HepG2 (cell line): ENCODE data around the gene ARL16. TPM values are rescaled to one million over a fixed set of nuclear protein-coding genes. Genes with fewer than 3 reads are reported as not detected.

Experiments used
- AHR ChIP-seq: IDR thresholded peaks from 2 replicates; pipeline ENCODE4 v1.6.1; 2018; ENCODE audit warnings: missing genetic modification reagents, missing compliant biosample characterization
- BRD4 ChIP-seq: sonication (generic); formaldehyde crosslinking; IDR thresholded peaks from 2 replicates; pipeline ENCODE4 v1.4.0; 2020; ENCODE audit warnings: missing genetic modification reagents
- DPF2 ChIP-seq: sonication (generic); formaldehyde crosslinking; IDR thresholded peaks from 2 replicates; pipeline ENCODE4 v1.4.0; 2020; ENCODE audit warnings: mild to moderate bottlenecking, low read depth, missing genetic modification reagents, borderline replicate concordance
- ELF1 ChIP-seq: sonication (generic); formaldehyde crosslinking; IDR thresholded peaks from 2 replicates; pipeline ENCODE4 v1.4.0; 2020; ENCODE audit warnings: missing genetic modification reagents
- FLYWCH1 ChIP-seq: sonication (generic); formaldehyde crosslinking; IDR thresholded peaks from 2 replicates; pipeline ENCODE4 v1.8.1; 2023; ENCODE audit warnings: mild to moderate bottlenecking, missing genetic modification reagents
- HNRNPLL ChIP-seq: fragments of 200-400 bp; formaldehyde crosslinking; IDR thresholded peaks from 2 replicates; pipeline ENCODE4 v1.6.1; 2017; ENCODE audit warnings: mild to moderate bottlenecking, low read depth, low read length; ENCODE audit not compliant: poor library complexity, severe bottlenecking
- HOXD1 ChIP-seq: sonication (generic); formaldehyde crosslinking; IDR thresholded peaks from 2 replicates; pipeline ENCODE4 v1.5.0; 2020; ENCODE audit warnings: missing genetic modification reagents
- MAFF ChIP-seq: IDR thresholded peaks from 2 replicates; pipeline ENCODE4 v1.6.1; 2011; ENCODE audit warnings: low read depth, low read length, improper control_type of control experiment
- MED1 ChIP-seq: sonication (generic); formaldehyde crosslinking; IDR thresholded peaks from 2 replicates; pipeline ENCODE4 v1.4.0; 2020; ENCODE audit warnings: missing genetic modification reagents
- MED13 ChIP-seq: sonication (generic); formaldehyde crosslinking; IDR thresholded peaks from 2 replicates; pipeline ENCODE4 v1.5.0; 2020; ENCODE audit warnings: missing genetic modification reagents
- MNT ChIP-seq: fragments of 450-650 bp; IDR thresholded peaks from 2 replicates; pipeline ENCODE4 v1.6.1; 2016
- NBN ChIP-seq: fragments of 450-650 bp; conservative IDR thresholded peaks from 2 replicates; pipeline ENCODE4 v1.6.1; 2017
- PRDM10 ChIP-seq: sonication (generic); formaldehyde crosslinking; IDR thresholded peaks from 2 replicates; pipeline ENCODE4 v1.4.0; 2020; ENCODE audit warnings: low read depth, missing genetic modification reagents
- TEAD2 ChIP-seq: sonication (generic); formaldehyde crosslinking; IDR thresholded peaks from 2 replicates; pipeline ENCODE4 v1.9.0; 2021; ENCODE audit warnings: missing genetic modification reagents
- THRA ChIP-seq: sonication (generic); formaldehyde crosslinking; IDR thresholded peaks from 2 replicates; pipeline ENCODE4 v1.4.0; 2020; ENCODE audit warnings: missing genetic modification reagents, borderline replicate concordance
- ZMAT3 ChIP-seq: sonication (generic); formaldehyde crosslinking; conservative IDR thresholded peaks from 2 replicates; pipeline ENCODE4 v1.7.0; 2021; ENCODE audit warnings: missing genetic modification reagents
- ZMAT5 ChIP-seq: sonication (generic); formaldehyde crosslinking; IDR thresholded peaks from 2 replicates; pipeline ENCODE4 v1.5.0; 2020; ENCODE audit warnings: mild to moderate bottlenecking, low read depth, missing genetic modification reagents, borderline replicate concordance
- ZNF235 ChIP-seq: sonication (generic); formaldehyde crosslinking; IDR thresholded peaks from 2 replicates; pipeline ENCODE4 v1.8.1; 2023; ENCODE audit warnings: mild to moderate bottlenecking, missing genetic modification reagents, borderline replicate concordance
- ZNF264 ChIP-seq: sonication (generic); formaldehyde crosslinking; IDR thresholded peaks from 2 replicates; pipeline ENCODE4 v1.4.0; 2020; ENCODE audit warnings: missing genetic modification reagents
- ZNF580 ChIP-seq: IDR thresholded peaks from 2 replicates; pipeline ENCODE4 v1.6.1; 2016; ENCODE audit warnings: low read depth, borderline replicate concordance
- ZNF639 ChIP-seq: conservative IDR thresholded peaks from 2 replicates; pipeline ENCODE4 v1.6.1; 2018; ENCODE audit warnings: missing genetic modification reagents
- polyA plus RNA-seq, 8 experiments: library from polyadenylated mRNA; depleted of rRNA in 3 of 8; stranded (reverse) in 7 of 8; unstranded in 1 of 8; fragments of >200 nt; fragmentation: Illumina TruSeq in 4 of 8; extraction: Trizol in 4 of 8; gene quantifications; 2 replicates each; pipeline versions ENCODE4 v1.2.1 to v1.2.3, GENCODE V29; 2011 to 2016; ENCODE audit warnings: low read depth in 4 of 8, missing spikeins in 1 of 8, mixed read lengths in 1 of 8; ENCODE audit not compliant: insufficient read depth in 1 of 8
- total RNA-seq, 5 experiments: library from RNA; depleted of rRNA; stranded (reverse); fragments of >200 nt; fragmentation: Illumina TruSeq; extraction: Trizol; gene quantifications; 2 replicates each; pipeline ENCODE4 v1.2.3, GENCODE V29; 2016; ENCODE audit warnings: low read depth in 1 of 5

Gene ARL16
- total and polyA plus RNA-seq, 2 of the 13 experiments (the other 11 are each of a cell fraction or from before 2014, with no cell fraction given), result 20.8 to 30.8 TPM

GRCh38 chr17:81711814-81712467 lies 28.3 kb upstream of the ARL16 start, which contains the start of gene SLC25A10 (continued):
- TF ChIP-seq ELF1 (CRISPR knock-in tag), result peak; percentile 74
- peak; percentile 96; the same call in 1 of the 2 replicates for TF ChIP-seq ZMAT5
- no peak; the same call in none of the 2 replicates for TF ChIP-seq FLYWCH1 (CRISPR knock-in tag)
- TF ChIP-seq HOXD1 (CRISPR knock-in tag), result peak; percentile 98
- peak; percentile 94 for TF ChIP-seq MNT
- TF ChIP-seq ZNF639, result peak; percentile 95
- peak; percentile 100 for TF ChIP-seq ZMAT3 (CRISPR knock-in tag)
- TF ChIP-seq HNRNPLL, result peak; percentile 20
- peak; percentile 93 for TF ChIP-seq THRA
- no peak for TF ChIP-seq MAFF
- TF ChIP-seq PRDM10 (CRISPR knock-in tag), result peak; percentile 73
- TF ChIP-seq ZNF235, result peak; percentile 99
- TF ChIP-seq MED1 (CRISPR knock-in tag), result peak; percentile 98
- TF ChIP-seq AHR, result peak; percentile 99; the same call in 1 of the 2 replicates
- TF ChIP-seq TEAD2 (CRISPR knock-in tag), result peak; percentile 97
- TF ChIP-seq ZNF264 (CRISPR knock-in tag), result peak; percentile 98
- no peak for TF ChIP-seq NBN
- peak; percentile 95; the same call in 1 of the 2 replicates for TF ChIP-seq MED13 (CRISPR knock-in tag)
- peak; percentile 99 for TF ChIP-seq ZNF580 (CRISPR knock-in tag)
- peak; percentile 32; the same call in 1 of the 2 replicates for TF ChIP-seq DPF2 (CRISPR knock-in tag)
- TF ChIP-seq BRD4 (CRISPR knock-in tag), result no peak; the same call in 1 of the 2 replicates
